Measurements from ENCODE around the gene CFAP161. TPM values are rescaled to one million over a fixed set of nuclear protein-coding genes. Genes with fewer than 3 reads are reported as not detected.

Gene CFAP161
- total RNA-seq, 3 donors from 2014 or later = 0.54 TPM; not detected in 2

GRCh38 chr15:81197255-81197630 is 63.2 kb downstream of the CFAP161 start:
- no peaks in the 10 kb centered on the region for H3K9me3 ChIP-seq
- TF ChIP-seq CTCF (IDR thresholded peaks at IDR 0.05) = no peak
- no peak for DNase-seq
- H3K4me3 ChIP-seq = no peak overlapping the region
- ATAC-seq = no peak
- intact Hi-C loops (cut with DNase I, micrococcal nuclease) = no loop called here
- H3K36me3 ChIP-seq (ENCODE audit: low read depth) = no peaks in the 10 kb centered on the region
- no peaks in the 10 kb centered on the region for H3K4me1 ChIP-seq (ENCODE audit: low read depth)

- Histone ChIP-seq H3K4me1 (ENCODE audit: low read depth) (no peaks in the 10 kb centered on the region), H3K36me3 (ENCODE audit: low read depth) (no peaks in the 10 kb centered on the region), H3K4me3 (no peak overlapping the region), H3K9me3 (no peaks in the 10 kb centered on the region)
- intact Hi-C loops (cut with DNase I, micrococcal nuclease) = no loop called here
- no peak for TF ChIP-seq CTCF (IDR thresholded peaks at IDR 0.05)
- no peak for DNase-seq
- no peak for ATAC-seq
These were observed 63.7 kb downstream of the CFAP161 start for GRCh38 chr15:81197688-81198281.

Other genes with a start within 250 kb of the CFAP161 start
- 10 to 100 TPM; 18.5 to 24.5 (median 21.3) TPM for gene MESD, start 144.5 kb upstream of the CFAP161 start, total RNA-seq
- 10 to 100 TPM; 18.5 to 20.7 (median 18.6) TPM for gene TLNRD1, start 133.3 kb upstream of the CFAP161 start, total RNA-seq
- gene IL16, start 62.6 kb downstream of the CFAP161 start, total RNA-seq = 1 to 10 TPM; 6.2 to 9.5 (median 8.4) TPM
- 10 to 100 TPM; 16.6 to 38.9 (median 33.4) TPM for gene STARD5, start 189.9 kb downstream of the CFAP161 start, total RNA-seq
- under 1 TPM in 1 of 3 donors, not detected in 2; 0.95 TPM for gene TMC3, start 239.9 kb downstream of the CFAP161 start, total RNA-seq